K562 (cell line): Measurements from ENCODE around the gene CRKL. TPM values are rescaled to one million over a fixed set of nuclear protein-coding genes. Genes with fewer than 3 reads are reported as not detected.

Experiments
- FOXK1 ChIP-seq: sonication (generic); formaldehyde crosslinking; IDR thresholded peaks from 2 replicates; pipeline ENCODE4 v1.8.0; 2022; ENCODE audit warnings: missing genetic modification reagents, mild to moderate bottlenecking, borderline replicate concordance
- HDAC6 ChIP-seq: IDR thresholded peaks from 2 replicates; pipeline ENCODE4 v1.6.1; 2012; ENCODE audit warnings: low read depth, mild to moderate bottlenecking, control low read depth, inconsistent platforms, low read length, moderate library complexity
- JUNB ChIP-seq: fragments of 450-650 bp; formaldehyde crosslinking; conservative IDR thresholded peaks from 2 replicates; pipeline ENCODE4 v1.4.0; 2020; ENCODE audit warnings: mild to moderate bottlenecking
- MEF2A ChIP-seq: IDR thresholded peaks from 2 replicates; pipeline ENCODE4 v1.6.1; 2011; ENCODE audit warnings: low read depth, mild to moderate bottlenecking, low read length, moderate library complexity; ENCODE audit not compliant: control insufficient read depth
- NFE2L1 ChIP-seq: fragments of 450-650 bp; IDR thresholded peaks from 2 replicates; pipeline ENCODE4 v1.6.1; 2016; ENCODE audit warnings: missing genetic modification characterization, low read depth, mild to moderate bottlenecking, missing compliant biosample characterization, moderate library complexity, borderline replicate concordance
- NR4A1 ChIP-seq, 2 experiments: fragments of 250-450 bp in 1 of 2; fragments of 450-650 bp in 1 of 2; sonication (Bioruptor Pico) in 1 of 2; IDR thresholded peaks; 2 replicates each; pipeline versions ENCODE4 v1.4.0 to v1.6.1; 2016 to 2020; ENCODE audit warnings: mild to moderate bottlenecking in 2 of 2, missing compliant biosample characterization in 1 of 2, missing genetic modification characterization in 1 of 2, moderate library complexity in 1 of 2
- PHF20 ChIP-seq: fragments of 450-650 bp; IDR thresholded peaks from 2 replicates; pipeline ENCODE4 v1.6.1; 2018; ENCODE audit not compliant: partially characterized antibody
- RBM25 ChIP-seq: fragments of 200-400 bp; formaldehyde crosslinking; IDR thresholded peaks from 2 replicates; pipeline ENCODE4 v1.6.1; 2018; ENCODE audit warnings: low read length, low read depth, moderate library complexity; ENCODE audit not compliant: severe bottlenecking
- SMAD1 ChIP-seq: fragments of 150-350 bp; IDR thresholded peaks from 2 replicates; pipeline ENCODE4 v1.6.1; 2014; ENCODE audit warnings: low read length, low read depth; ENCODE audit not compliant: partially characterized antibody
- SMAD4 ChIP-seq: fragments of 250-450 bp; sonication (Bioruptor Pico); conservative IDR thresholded peaks from 2 replicates; pipeline ENCODE4 v1.8.0; 2021; ENCODE audit warnings: inconsistent platforms, mild to moderate bottlenecking, moderate library complexity
- SP1 ChIP-seq: sonication (generic); formaldehyde crosslinking; IDR thresholded peaks from 2 replicates; pipeline ENCODE4 v1.8.1; 2022; ENCODE audit warnings: mild to moderate bottlenecking, missing genetic modification reagents
- SREBF1 ChIP-seq: fragments of 150-350 bp; IDR thresholded peaks from 2 replicates; pipeline ENCODE4 v1.6.1; 2014; ENCODE audit warnings: antibody characterized with exemption, low read depth, low read length, borderline replicate concordance
- TAF7 ChIP-seq: fragments of 450-650 bp; IDR thresholded peaks from 2 replicates; pipeline ENCODE4 v1.6.1; 2016; ENCODE audit warnings: missing genetic modification characterization, missing compliant biosample characterization
- ZNF184 ChIP-seq: sonication (generic); formaldehyde crosslinking; IDR thresholded peaks from 2 replicates; pipeline ENCODE4 v1.5.0; 2020; ENCODE audit warnings: missing genetic modification reagents
- polyA plus RNA-seq, 8 experiments: library from polyadenylated mRNA; depleted of rRNA in 4 of 8; stranded (reverse) in 5 of 8; unstranded in 3 of 8; fragments of >200 nt; fragmentation: Nextera tagmentation in 2 of 8; fragmentation: Illumina TruSeq in 1 of 8; extraction: Ambion mirVana in 2 of 8; extraction: Trizol in 1 of 8; gene quantifications; 2 replicates each; pipeline versions ENCODE4 v1.2.1 to v1.2.3, GENCODE V29; 2011 to 2014; ENCODE audit warnings: inconsistent platforms in 1 of 8, missing spikeins in 1 of 8
- total RNA-seq, 7 experiments: library from RNA; depleted of rRNA in 6 of 7; stranded (reverse); fragments of >200 nt in 6 of 7; fragmentation: Illumina TruSeq in 2 of 7; extraction: Trizol in 2 of 7; gene quantifications; 2 replicates each; pipeline versions ENCODE4 v1.2.1 to v1.2.3, GENCODE V29; 2011 to 2021; ENCODE audit warnings: low replicate concordance in 1 of 7
- TF ChIP-seq, protein P1 (sequence below): fragments of 450-650 bp; IDR thresholded peaks from 2 replicates; pipeline ENCODE4 v1.6.1; 2016; ENCODE audit warnings: mild to moderate bottlenecking, moderate library complexity
- TF ChIP-seq, protein P2 (sequence below): fragments of 250-450 bp; sonication (Bioruptor Pico); IDR thresholded peaks from 2 replicates; pipeline ENCODE4 v1.4.0; 2020; ENCODE audit warnings: borderline replicate concordance

CRKL gene
- total and polyA plus RNA-seq, 9 of the 15 experiments (the other 6 are each of a cell fraction or from before 2014, with no cell fraction given): 100 to 263 (median 124) TPM

DNA sequence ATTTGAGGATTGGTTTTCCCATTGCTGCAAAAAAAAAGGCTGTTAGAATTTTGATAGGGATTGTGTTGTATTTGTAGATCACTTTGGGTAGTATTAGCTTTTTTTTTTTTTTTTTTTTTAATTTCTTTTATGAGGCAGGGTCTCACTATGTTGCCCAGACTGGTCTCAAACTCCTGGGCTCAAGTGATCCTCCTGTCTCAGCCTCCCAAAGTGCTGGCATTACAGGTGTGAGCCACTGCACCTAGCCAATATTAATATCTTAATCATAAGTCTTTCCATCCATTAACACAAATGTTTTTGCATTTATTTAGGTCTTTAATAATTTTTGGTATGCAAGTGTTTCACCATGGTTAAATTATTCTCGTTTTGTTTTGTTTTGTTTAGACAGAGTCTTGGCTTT is 26.8 kb downstream of the CRKL start (continued):
- TF ChIP-seq ZNF184 (CRISPR knock-in tag) (no peak), MEF2A (no peak), NR4A1 (CRISPR knock-in tag; IDR thresholded peaks at IDR 0.05) (no peak), NR4A1 (tag; IDR thresholded peaks at IDR 0.05) (no peak), SP1 (no peak), SMAD4 (0 out of 2 replicates have a peak, but pooled peaks have one; percentile 1), HDAC6 (no peak), PHF20 (no peak), TAF7 (tag) (0 out of 2 replicates have a peak, but pooled peaks have one; percentile 12), RBM25 (peak; percentile 32), SMAD1 (no peak), FOXK1 (CRISPR knock-in tag) (0 out of 2 replicates have a peak, but pooled peaks have one; percentile 25), NFE2L1 (peak; percentile 10; the same call in 1 of the 2 replicates), JUNB (no peak), SREBF1 (no peak)
- TF ChIP-seq, protein P1, sequence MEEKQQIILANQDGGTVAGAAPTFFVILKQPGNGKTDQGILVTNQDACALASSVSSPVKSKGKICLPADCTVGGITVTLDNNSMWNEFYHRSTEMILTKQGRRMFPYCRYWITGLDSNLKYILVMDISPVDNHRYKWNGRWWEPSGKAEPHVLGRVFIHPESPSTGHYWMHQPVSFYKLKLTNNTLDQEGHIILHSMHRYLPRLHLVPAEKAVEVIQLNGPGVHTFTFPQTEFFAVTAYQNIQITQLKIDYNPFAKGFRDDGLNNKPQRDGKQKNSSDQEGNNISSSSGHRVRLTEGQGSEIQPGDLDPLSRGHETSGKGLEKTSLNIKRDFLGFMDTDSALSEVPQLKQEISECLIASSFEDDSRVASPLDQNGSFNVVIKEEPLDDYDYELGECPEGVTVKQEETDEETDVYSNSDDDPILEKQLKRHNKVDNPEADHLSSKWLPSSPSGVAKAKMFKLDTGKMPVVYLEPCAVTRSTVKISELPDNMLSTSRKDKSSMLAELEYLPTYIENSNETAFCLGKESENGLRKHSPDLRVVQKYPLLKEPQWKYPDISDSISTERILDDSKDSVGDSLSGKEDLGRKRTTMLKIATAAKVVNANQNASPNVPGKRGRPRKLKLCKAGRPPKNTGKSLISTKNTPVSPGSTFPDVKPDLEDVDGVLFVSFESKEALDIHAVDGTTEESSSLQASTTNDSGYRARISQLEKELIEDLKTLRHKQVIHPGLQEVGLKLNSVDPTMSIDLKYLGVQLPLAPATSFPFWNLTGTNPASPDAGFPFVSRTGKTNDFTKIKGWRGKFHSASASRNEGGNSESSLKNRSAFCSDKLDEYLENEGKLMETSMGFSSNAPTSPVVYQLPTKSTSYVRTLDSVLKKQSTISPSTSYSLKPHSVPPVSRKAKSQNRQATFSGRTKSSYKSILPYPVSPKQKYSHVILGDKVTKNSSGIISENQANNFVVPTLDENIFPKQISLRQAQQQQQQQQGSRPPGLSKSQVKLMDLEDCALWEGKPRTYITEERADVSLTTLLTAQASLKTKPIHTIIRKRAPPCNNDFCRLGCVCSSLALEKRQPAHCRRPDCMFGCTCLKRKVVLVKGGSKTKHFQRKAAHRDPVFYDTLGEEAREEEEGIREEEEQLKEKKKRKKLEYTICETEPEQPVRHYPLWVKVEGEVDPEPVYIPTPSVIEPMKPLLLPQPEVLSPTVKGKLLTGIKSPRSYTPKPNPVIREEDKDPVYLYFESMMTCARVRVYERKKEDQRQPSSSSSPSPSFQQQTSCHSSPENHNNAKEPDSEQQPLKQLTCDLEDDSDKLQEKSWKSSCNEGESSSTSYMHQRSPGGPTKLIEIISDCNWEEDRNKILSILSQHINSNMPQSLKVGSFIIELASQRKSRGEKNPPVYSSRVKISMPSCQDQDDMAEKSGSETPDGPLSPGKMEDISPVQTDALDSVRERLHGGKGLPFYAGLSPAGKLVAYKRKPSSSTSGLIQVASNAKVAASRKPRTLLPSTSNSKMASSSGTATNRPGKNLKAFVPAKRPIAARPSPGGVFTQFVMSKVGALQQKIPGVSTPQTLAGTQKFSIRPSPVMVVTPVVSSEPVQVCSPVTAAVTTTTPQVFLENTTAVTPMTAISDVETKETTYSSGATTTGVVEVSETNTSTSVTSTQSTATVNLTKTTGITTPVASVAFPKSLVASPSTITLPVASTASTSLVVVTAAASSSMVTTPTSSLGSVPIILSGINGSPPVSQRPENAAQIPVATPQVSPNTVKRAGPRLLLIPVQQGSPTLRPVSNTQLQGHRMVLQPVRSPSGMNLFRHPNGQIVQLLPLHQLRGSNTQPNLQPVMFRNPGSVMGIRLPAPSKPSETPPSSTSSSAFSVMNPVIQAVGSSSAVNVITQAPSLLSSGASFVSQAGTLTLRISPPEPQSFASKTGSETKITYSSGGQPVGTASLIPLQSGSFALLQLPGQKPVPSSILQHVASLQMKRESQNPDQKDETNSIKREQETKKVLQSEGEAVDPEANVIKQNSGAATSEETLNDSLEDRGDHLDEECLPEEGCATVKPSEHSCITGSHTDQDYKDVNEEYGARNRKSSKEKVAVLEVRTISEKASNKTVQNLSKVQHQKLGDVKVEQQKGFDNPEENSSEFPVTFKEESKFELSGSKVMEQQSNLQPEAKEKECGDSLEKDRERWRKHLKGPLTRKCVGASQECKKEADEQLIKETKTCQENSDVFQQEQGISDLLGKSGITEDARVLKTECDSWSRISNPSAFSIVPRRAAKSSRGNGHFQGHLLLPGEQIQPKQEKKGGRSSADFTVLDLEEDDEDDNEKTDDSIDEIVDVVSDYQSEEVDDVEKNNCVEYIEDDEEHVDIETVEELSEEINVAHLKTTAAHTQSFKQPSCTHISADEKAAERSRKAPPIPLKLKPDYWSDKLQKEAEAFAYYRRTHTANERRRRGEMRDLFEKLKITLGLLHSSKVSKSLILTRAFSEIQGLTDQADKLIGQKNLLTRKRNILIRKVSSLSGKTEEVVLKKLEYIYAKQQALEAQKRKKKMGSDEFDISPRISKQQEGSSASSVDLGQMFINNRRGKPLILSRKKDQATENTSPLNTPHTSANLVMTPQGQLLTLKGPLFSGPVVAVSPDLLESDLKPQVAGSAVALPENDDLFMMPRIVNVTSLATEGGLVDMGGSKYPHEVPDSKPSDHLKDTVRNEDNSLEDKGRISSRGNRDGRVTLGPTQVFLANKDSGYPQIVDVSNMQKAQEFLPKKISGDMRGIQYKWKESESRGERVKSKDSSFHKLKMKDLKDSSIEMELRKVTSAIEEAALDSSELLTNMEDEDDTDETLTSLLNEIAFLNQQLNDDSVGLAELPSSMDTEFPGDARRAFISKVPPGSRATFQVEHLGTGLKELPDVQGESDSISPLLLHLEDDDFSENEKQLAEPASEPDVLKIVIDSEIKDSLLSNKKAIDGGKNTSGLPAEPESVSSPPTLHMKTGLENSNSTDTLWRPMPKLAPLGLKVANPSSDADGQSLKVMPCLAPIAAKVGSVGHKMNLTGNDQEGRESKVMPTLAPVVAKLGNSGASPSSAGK: no peak
- TF ChIP-seq, protein P2, sequence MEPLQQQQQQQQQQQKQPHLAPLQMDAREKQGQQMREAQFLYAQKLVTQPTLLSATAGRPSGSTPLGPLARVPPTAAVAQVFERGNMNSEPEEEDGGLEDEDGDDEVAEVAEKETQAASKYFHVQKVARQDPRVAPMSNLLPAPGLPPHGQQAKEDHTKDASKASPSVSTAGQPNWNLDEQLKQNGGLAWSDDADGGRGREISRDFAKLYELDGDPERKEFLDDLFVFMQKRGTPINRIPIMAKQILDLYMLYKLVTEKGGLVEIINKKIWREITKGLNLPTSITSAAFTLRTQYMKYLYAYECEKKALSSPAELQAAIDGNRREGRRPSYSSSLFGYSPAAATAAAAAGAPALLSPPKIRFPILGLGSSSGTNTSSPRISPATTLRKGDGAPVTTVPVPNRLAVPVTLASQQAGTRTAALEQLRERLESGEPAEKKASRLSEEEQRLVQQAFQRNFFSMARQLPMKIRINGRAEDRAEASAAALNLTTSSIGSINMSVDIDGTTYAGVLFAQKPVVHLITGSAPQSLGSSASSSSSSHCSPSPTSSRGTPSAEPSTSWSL (CRISPR knock-in tag): no peak
